Activated CD8-positive, alpha-beta T cell treated with anti-CD3 and anti-CD28 coated beads for 36 hours (primary cell): ENCODE measurements around the gene SPPL3. TPM values are rescaled to one million over a fixed set of nuclear protein-coding genes. Genes with fewer than 3 reads are reported as not detected.

Source experiments
- ATAC-seq: fragments of 200-7000 bp; cut with Tn5 transposase; one replicate; pipeline ENCODE4 v1.10.0; 2021; ENCODE audit warnings: mild to moderate bottlenecking, moderate library complexity
- CTCF ChIA-PET: fragments of 350-600 bp; sonication (Branson Sonifier 250); formaldehyde crosslinking; loops from one replicate; lab custom pipeline; 2021; ENCODE audit warnings: antibody characterized with exemption; lab: Charles Lee
- POLR2A ChIA-PET: fragments of 350-600 bp; sonication (Branson Sonifier 250); formaldehyde crosslinking; loops from one replicate; lab custom pipeline; 2021; ENCODE audit warnings: antibody characterized with exemption; lab: Charles Lee
- DNase-seq: peaks from one replicate; pipeline ENCODE4 v3.0.0-alpha.2; 2020
- H3K27ac Mint-ChIP-seq: one replicate; pipeline ENCODE4 v1.8.0; 2021; ENCODE audit warnings: mild to moderate bottlenecking, mixed read lengths
- H3K27me3 Mint-ChIP-seq: one replicate; pipeline ENCODE4 v1.8.0; 2021; ENCODE audit warnings: mixed read lengths
- H3K36me3 Mint-ChIP-seq: one replicate; pipeline ENCODE4 v1.8.0; 2021; ENCODE audit warnings: low read depth, mixed read lengths
- H3K4me1 Mint-ChIP-seq: one replicate; pipeline ENCODE4 v1.8.0; 2021; ENCODE audit warnings: low read depth, mixed read lengths
- H3K4me3 Mint-ChIP-seq: one replicate; pipeline ENCODE4 v1.8.0; 2021; ENCODE audit warnings: mild to moderate bottlenecking, moderate library complexity, mixed read lengths
- H3K9me3 Mint-ChIP-seq: one replicate; pipeline ENCODE4 v1.8.0; 2021; ENCODE audit warnings: mixed read lengths
- CTCF ChIP-seq: fragments of 200-600 bp; IDR thresholded peaks from one replicate; pipeline ENCODE4 v1.8.0; 2022; ENCODE audit warnings: antibody characterized with exemption, mild to moderate bottlenecking
- intact Hi-C: fragments of 100-400 bp; cut with micrococcal nuclease; formaldehyde crosslinking; loops from one replicate; pipeline ENCODE4 v1.10.0; 2022
- total RNA-seq, 2 experiments: library from RNA; stranded (reverse); gene quantifications; one replicate each; pipeline ENCODE4 v1.2.3, GENCODE V29; 2021

SPPL3 gene
- total RNA-seq, 2 experiments from 2014 or later: 19.8 to 20.8 TPM

GRCh38 chr12:120916561-120916960, 12.4 kb upstream of the SPPL3 start:
- no peaks in the 10 kb centered on the region for H3K36me3 Mint-ChIP-seq

GRCh38 chr12:120914794-120915193, 10.6 kb upstream of the SPPL3 start:
- Mint-ChIP-seq H3K4me3 (no peak overlapping the region), H3K27ac (no peak overlapping the region), H3K27me3 (no peaks in the 10 kb centered on the region), H3K36me3 (no peaks in the 10 kb centered on the region), H3K9me3 (peaks cover 14% of the 10 kb centered on the region), H3K4me1 (no peaks in the 10 kb centered on the region)
- DNase-seq (no peak), ATAC-seq (no peak)
- ChIA-PET POLR2A (no interaction called here), CTCF (interaction anchor here (1.8 kb wide), 1 partner anchor 145 kb away, joined by 4 read pairs; no protein-coding TSS in a partner anchor)
- intact Hi-C loops: no loop called here
- no peak for TF ChIP-seq CTCF

More at GRCh38 chr12:120916561-120916960, 12.4 kb upstream of the SPPL3 start:
- Mint-ChIP-seq H3K4me3 (no peak overlapping the region), H3K27me3 (no peaks in the 10 kb centered on the region), H3K9me3 (peaks cover 14% of the 10 kb centered on the region), H3K27ac (no peak overlapping the region), H3K4me1 (no peaks in the 10 kb centered on the region)
- ChIA-PET POLR2A (no interaction called here), CTCF (no interaction called here)
- intact Hi-C loops: no loop called here
- TF ChIP-seq CTCF: no peak
- no peak for DNase-seq
- ATAC-seq: no peak

GRCh38 chr12:120909633-120910298, 5.6 kb upstream of the SPPL3 start:
- no peaks in the 10 kb centered on the region for H3K27me3 Mint-ChIP-seq
- no peaks in the 10 kb centered on the region for H3K9me3 Mint-ChIP-seq
- no peak overlapping the region for H3K4me3 Mint-ChIP-seq
- H3K27ac Mint-ChIP-seq: no peak overlapping the region
- no peak for TF ChIP-seq CTCF
- intact Hi-C loops: no loop called here
- ChIA-PET POLR2A (no interaction called here), CTCF (interaction anchor here (0.7 to 1.3 kb wide), 3 partner anchors 30 to 327 kb away, joined by 3 read pairs; no protein-coding TSS in a partner anchor)
- ATAC-seq (no peak), DNase-seq (no peak)
- H3K4me1 Mint-ChIP-seq: peaks cover under 1% of the 10 kb centered on the region
- H3K36me3 Mint-ChIP-seq: no peaks in the 10 kb centered on the region

GRCh38 chr12:120905856-120906384, 1.8 kb upstream of the SPPL3 start:
- H3K27me3 Mint-ChIP-seq: no peaks in the 10 kb centered on the region
- ChIA-PET POLR2A (no interaction called here), CTCF (no interaction called here)
- H3K27ac Mint-ChIP-seq: no peak overlapping the region
- TF ChIP-seq CTCF: no peak
- H3K9me3 Mint-ChIP-seq: no peaks in the 10 kb centered on the region
- no peak for DNase-seq
- H3K36me3 Mint-ChIP-seq: peaks cover 7% of the 10 kb centered on the region
- no peak overlapping the region for H3K4me3 Mint-ChIP-seq
- peaks cover 21% of the 10 kb centered on the region for H3K4me1 Mint-ChIP-seq
- intact Hi-C loops: no loop called here
- no peak for ATAC-seq
